ENCODE results near the gene KAT7. TPM values are rescaled to one million over a fixed set of nuclear protein-coding genes. Genes with fewer than 3 reads are reported as not detected.

KAT7 gene
- polyA plus RNA-seq, 1 donor from 2014 or later: 31.0 TPM

GRCh38 chr17:49848019-49848473 lies 59.6 kb downstream of the KAT7 start, which contains the start of gene TAC4:
TAC4 (minus strand) TSS chr17:49848069; CDS start chr17:49848017, 52 bp downstream.
- Histone ChIP-seq H3K4me3 (ENCODE audit: low read length) (no peak within 1 kb of the TSS), H3K9ac (ENCODE audit: low read length) (no peak within 1 kb of the TSS), H3K79me2 (replicated peaks; ENCODE audit: insufficient read depth, low read length) (no peaks in the 10 kb centered on the region), H4K20me1 (ENCODE audit: insufficient read depth) (no peaks in the 10 kb centered on the region), H3K9me3 (ENCODE audit: low read length) (no peaks in the 10 kb centered on the region), H3K9me2 (ENCODE audit: insufficient read depth, low read length) (no peaks in the 10 kb centered on the region), H2AFZ (ENCODE audit: low read depth, low read length) (no peak within 1 kb of the TSS), H3F3A (ENCODE audit: insufficient read depth, low read length, poor library complexity, severe bottlenecking) (no peaks in the 10 kb centered on the region), H3K27me3 (ENCODE audit: insufficient read depth, low read depth, low read length) (peaks cover 33% of the 10 kb centered on the region), H3K4me2 (ENCODE audit: low read length) (no peak within 1 kb of the TSS), H3K27ac (ENCODE audit: low read length) (no peak within 1 kb of the TSS), H3K36me3 (ENCODE audit: insufficient read depth, low read length) (no peaks in the 10 kb centered on the region)
- no peak for TF ChIP-seq MXI1 (conservative IDR thresholded peaks at IDR 0.05; ENCODE audit: poor library complexity, severe bottlenecking)
- TF ChIP-seq EZH2 (IDR thresholded peaks at IDR 0.05; ENCODE audit: borderline replicate concordance, insufficient read depth, low read length, poor library complexity, severe bottlenecking): no peak
- TF ChIP-seq POLR2AphosphoS5 (IDR thresholded peaks at IDR 0.05): no peak
- no peak for TF ChIP-seq RAD21 (conservative IDR thresholded peaks at IDR 0.05)
- TF ChIP-seq EP300 (conservative IDR thresholded peaks at IDR 0.05; ENCODE audit: poor library complexity, severe bottlenecking): no peak
- TF ChIP-seq TAF1 (IDR thresholded peaks at IDR 0.05; ENCODE audit: low read depth): no peak
- TF ChIP-seq, protein P1, sequence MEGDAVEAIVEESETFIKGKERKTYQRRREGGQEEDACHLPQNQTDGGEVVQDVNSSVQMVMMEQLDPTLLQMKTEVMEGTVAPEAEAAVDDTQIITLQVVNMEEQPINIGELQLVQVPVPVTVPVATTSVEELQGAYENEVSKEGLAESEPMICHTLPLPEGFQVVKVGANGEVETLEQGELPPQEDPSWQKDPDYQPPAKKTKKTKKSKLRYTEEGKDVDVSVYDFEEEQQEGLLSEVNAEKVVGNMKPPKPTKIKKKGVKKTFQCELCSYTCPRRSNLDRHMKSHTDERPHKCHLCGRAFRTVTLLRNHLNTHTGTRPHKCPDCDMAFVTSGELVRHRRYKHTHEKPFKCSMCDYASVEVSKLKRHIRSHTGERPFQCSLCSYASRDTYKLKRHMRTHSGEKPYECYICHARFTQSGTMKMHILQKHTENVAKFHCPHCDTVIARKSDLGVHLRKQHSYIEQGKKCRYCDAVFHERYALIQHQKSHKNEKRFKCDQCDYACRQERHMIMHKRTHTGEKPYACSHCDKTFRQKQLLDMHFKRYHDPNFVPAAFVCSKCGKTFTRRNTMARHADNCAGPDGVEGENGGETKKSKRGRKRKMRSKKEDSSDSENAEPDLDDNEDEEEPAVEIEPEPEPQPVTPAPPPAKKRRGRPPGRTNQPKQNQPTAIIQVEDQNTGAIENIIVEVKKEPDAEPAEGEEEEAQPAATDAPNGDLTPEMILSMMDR (IDR thresholded peaks at IDR 0.05; ENCODE audit: poor library complexity, severe bottlenecking): no peak
- TF ChIP-seq, protein P2, sequence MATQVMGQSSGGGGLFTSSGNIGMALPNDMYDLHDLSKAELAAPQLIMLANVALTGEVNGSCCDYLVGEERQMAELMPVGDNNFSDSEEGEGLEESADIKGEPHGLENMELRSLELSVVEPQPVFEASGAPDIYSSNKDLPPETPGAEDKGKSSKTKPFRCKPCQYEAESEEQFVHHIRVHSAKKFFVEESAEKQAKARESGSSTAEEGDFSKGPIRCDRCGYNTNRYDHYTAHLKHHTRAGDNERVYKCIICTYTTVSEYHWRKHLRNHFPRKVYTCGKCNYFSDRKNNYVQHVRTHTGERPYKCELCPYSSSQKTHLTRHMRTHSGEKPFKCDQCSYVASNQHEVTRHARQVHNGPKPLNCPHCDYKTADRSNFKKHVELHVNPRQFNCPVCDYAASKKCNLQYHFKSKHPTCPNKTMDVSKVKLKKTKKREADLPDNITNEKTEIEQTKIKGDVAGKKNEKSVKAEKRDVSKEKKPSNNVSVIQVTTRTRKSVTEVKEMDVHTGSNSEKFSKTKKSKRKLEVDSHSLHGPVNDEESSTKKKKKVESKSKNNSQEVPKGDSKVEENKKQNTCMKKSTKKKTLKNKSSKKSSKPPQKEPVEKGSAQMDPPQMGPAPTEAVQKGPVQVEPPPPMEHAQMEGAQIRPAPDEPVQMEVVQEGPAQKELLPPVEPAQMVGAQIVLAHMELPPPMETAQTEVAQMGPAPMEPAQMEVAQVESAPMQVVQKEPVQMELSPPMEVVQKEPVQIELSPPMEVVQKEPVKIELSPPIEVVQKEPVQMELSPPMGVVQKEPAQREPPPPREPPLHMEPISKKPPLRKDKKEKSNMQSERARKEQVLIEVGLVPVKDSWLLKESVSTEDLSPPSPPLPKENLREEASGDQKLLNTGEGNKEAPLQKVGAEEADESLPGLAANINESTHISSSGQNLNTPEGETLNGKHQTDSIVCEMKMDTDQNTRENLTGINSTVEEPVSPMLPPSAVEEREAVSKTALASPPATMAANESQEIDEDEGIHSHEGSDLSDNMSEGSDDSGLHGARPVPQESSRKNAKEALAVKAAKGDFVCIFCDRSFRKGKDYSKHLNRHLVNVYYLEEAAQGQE (IDR thresholded peaks at IDR 0.05; ENCODE audit: borderline replicate concordance): no peak
- no peak for TF ChIP-seq SMC3 (conservative IDR thresholded peaks at IDR 0.05; ENCODE audit: poor library complexity)

DNA sequence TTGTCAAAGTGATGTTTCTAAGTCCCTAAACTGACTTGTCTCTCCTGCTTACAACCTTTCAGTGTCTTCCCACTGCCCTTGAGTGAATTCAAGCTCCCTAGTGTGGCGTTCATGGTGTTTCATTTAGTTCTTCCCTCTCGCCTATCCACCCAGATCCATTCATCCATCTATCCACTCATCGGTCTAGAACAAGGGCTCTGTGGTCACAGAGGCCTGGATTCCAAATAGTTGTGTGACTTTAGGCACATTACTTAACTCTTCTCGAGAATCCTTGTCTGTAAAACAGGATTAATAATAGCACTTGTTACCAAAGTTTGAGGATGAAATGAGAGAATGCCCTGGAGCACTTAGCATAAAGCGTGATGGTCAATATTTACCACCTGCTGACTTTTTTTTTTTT lies 60.3 kb downstream of the KAT7 start:
- Histone ChIP-seq H3F3A (ENCODE audit: insufficient read depth, low read length, poor library complexity, severe bottlenecking) (no peaks in the 10 kb centered on the region), H3K9me3 (ENCODE audit: low read length) (no peaks in the 10 kb centered on the region), H3K4me3 (ENCODE audit: low read length) (no peak overlapping the region), H3K36me3 (ENCODE audit: insufficient read depth, low read length) (no peaks in the 10 kb centered on the region), H4K20me1 (ENCODE audit: insufficient read depth) (no peaks in the 10 kb centered on the region), H2AFZ (ENCODE audit: low read depth, low read length) (no peak overlapping the region), H3K4me2 (ENCODE audit: low read length) (no peak overlapping the region), H3K79me2 (replicated peaks; ENCODE audit: insufficient read depth, low read length) (no peaks in the 10 kb centered on the region), H3K9me2 (ENCODE audit: insufficient read depth, low read length) (no peaks in the 10 kb centered on the region), H3K9ac (ENCODE audit: low read length) (no peak overlapping the region), H3K27ac (ENCODE audit: low read length) (no peak overlapping the region), H3K27me3 (ENCODE audit: insufficient read depth, low read depth, low read length) (peaks cover 33% of the 10 kb centered on the region)
- no peak for TF ChIP-seq RAD21 (conservative IDR thresholded peaks at IDR 0.05)
- no peak for TF ChIP-seq POLR2AphosphoS5 (IDR thresholded peaks at IDR 0.05)
- TF ChIP-seq, protein P1 (IDR thresholded peaks at IDR 0.05; ENCODE audit: poor library complexity, severe bottlenecking): no peak
- no peak for TF ChIP-seq EZH2 (IDR thresholded peaks at IDR 0.05; ENCODE audit: borderline replicate concordance, insufficient read depth, low read length, poor library complexity, severe bottlenecking)
- TF ChIP-seq, protein P2 (IDR thresholded peaks at IDR 0.05; ENCODE audit: borderline replicate concordance): no peak
- no peak for TF ChIP-seq TAF1 (IDR thresholded peaks at IDR 0.05; ENCODE audit: low read depth)
- no peak for TF ChIP-seq SMC3 (conservative IDR thresholded peaks at IDR 0.05; ENCODE audit: poor library complexity)
- no peak for TF ChIP-seq EP300 (conservative IDR thresholded peaks at IDR 0.05; ENCODE audit: poor library complexity, severe bottlenecking)
- no peak for TF ChIP-seq MXI1 (conservative IDR thresholded peaks at IDR 0.05; ENCODE audit: poor library complexity, severe bottlenecking)
